Measurements from ENCODE around the gene AMBRA1. TPM values are rescaled to one million over a fixed set of nuclear protein-coding genes. Genes with fewer than 3 reads are reported as not detected.
"Not testable (repeated sequence)": the region's sequence is repeated elsewhere in the genome, so short reads cannot be mapped to it uniquely, and the experiment has no call there.

The AMBRA1 gene
- total RNA-seq, 1 donor: 23.7 TPM

GRCh38 chr11:46597155-46597554 is 3.3 kb upstream of the AMBRA1 start:
- DNase-seq (ENCODE audit: low read depth): no peak
- no peak for TF ChIP-seq CTCF (IDR thresholded peaks at IDR 0.05; ENCODE audit: insufficient read depth, low read depth, low read length)
- no peak overlapping the region for H3K4me3 ChIP-seq (ENCODE audit: low read depth, low read length)

DNA sequence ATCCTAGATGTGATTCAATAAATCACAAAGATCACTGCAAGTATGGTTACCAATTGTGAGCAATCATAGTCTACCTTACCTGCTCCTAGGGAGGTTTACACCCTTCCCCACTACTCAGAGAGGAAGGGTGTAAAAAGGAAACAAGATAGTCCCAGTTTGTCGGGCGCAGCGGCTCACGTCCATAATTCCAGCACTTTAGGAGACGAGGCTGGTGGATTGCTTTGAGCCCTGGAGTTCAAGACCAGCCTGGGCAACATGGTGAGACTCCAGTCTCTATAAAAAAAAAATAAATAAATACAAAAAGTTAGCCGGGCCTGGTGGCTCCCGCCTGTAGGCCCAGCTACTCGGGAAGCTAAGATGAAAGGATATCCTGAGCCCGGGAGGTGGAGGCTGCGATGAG is 962 bp upstream of the AMBRA1 start:
- no peak overlapping the region for H3K4me3 ChIP-seq (ENCODE audit: low read depth, low read length)
- DNase-seq (ENCODE audit: low read depth): no peak
- TF ChIP-seq CTCF (IDR thresholded peaks at IDR 0.05; ENCODE audit: insufficient read depth, low read depth, low read length): no peak

GRCh38 chr11:46594374-46594700 is 514 bp upstream of the AMBRA1 start:
- TF ChIP-seq CTCF (IDR thresholded peaks at IDR 0.05; ENCODE audit: insufficient read depth, low read depth, low read length): no peak
- DNase-seq (ENCODE audit: low read depth): no peak
- H3K4me3 ChIP-seq (ENCODE audit: low read depth, low read length): peak overlapping the region; percentile 97

DNA sequence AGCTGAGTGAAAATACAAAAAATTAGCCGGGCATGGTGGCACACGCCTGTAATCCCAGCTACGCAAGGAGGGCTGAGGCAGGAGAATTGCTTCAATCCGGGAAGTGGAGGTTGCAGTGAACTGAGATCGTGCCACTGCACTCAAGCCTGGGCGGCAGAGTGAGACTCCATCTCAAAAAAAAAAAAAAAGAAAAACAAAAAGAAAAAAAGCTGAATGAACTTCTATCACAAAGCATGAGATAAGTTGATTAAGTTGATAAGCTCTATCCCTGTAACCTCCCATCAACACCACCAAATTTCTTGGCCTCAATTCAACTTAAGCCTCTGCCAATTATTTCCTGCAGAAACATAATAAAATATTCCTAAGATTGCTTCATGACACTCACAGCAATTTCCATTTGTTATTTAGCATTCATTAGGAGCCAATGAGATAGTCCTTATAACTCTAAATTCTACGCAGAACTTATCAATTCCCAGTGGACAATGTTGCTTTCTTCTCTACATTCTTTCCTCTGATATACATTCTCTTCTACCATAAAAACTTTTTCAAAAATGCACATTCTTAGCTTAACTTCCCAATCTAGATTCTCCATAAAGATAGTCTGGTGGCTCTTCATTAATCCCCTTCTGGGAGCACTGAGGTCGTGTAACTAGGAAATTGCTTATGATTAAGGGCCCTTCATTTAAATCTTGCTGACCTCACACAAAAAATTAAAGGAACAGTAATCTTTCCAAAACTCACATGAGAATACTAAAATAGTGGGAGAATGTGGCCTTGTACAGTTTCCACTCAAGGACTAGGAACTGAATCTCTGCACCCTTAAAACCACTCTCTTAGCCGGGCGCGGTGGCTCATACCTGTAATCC is 2.9 kb downstream of the AMBRA1 start:
- TF ChIP-seq CTCF (IDR thresholded peaks at IDR 0.05; ENCODE audit: insufficient read depth, low read depth, low read length): no peak
- DNase-seq (ENCODE audit: low read depth): no peak
- H3K4me3 ChIP-seq (ENCODE audit: low read depth, low read length): peak overlapping the region; percentile 12

- DNase-seq (ENCODE audit: low read depth): no peak
- no peak overlapping the region for H3K4me3 ChIP-seq (ENCODE audit: low read depth, low read length)
- no peak for TF ChIP-seq CTCF (IDR thresholded peaks at IDR 0.05; ENCODE audit: insufficient read depth, low read depth, low read length)
These were observed 4.9 kb downstream of the AMBRA1 start for GRCh38 chr11:46588915-46589314.

- DNase-seq (ENCODE audit: low read depth): no peak
- TF ChIP-seq CTCF (IDR thresholded peaks at IDR 0.05; ENCODE audit: insufficient read depth, low read depth, low read length): no peak
- no peak overlapping the region for H3K4me3 ChIP-seq (ENCODE audit: low read depth, low read length)
These were observed 5.7 kb downstream of the AMBRA1 start for GRCh38 chr11:46588131-46588530.

GRCh38 chr11:46583513-46583912 is 10.3 kb downstream of the AMBRA1 start:
- not testable (repeated sequence) for DNase-seq (ENCODE audit: low read depth); H3K4me3 ChIP-seq (ENCODE audit: low read depth, low read length)

All from fibroblast of villous mesenchyme (primary cell).